ENCODE data around the gene CLNS1A.
A peak's percentile ranks its signal among the peaks of the same experiment; 100 is the strongest.
"Not testable (repeated sequence)": the region's sequence is repeated elsewhere in the genome, so short reads cannot be mapped to it uniquely, and the experiment has no call there.

The CLNS1A gene

GRCh38 chr11:77593883-77594282 is 43.7 kb downstream of the CLNS1A start:
- no peak for TF ChIP-seq ZNF274 (IDR thresholded peaks at IDR 0.05; ENCODE audit: low read depth, low read length)
- no peak overlapping the region for H3K4me3 ChIP-seq (ENCODE audit: low read length)

- TF ChIP-seq ZNF274 (IDR thresholded peaks at IDR 0.05; ENCODE audit: low read depth, low read length), result no peak
- no peak overlapping the region for H3K4me3 ChIP-seq (ENCODE audit: low read length)
These were observed 44.9 kb downstream of the CLNS1A start for GRCh38 chr11:77592727-77593126.

- no peak for TF ChIP-seq ZNF274 (IDR thresholded peaks at IDR 0.05; ENCODE audit: low read depth, low read length)
- H3K4me3 ChIP-seq (ENCODE audit: low read length), result peak overlapping the region; percentile 60; the same call in 1 of the 2 replicates
These were observed 47.3 kb downstream of the CLNS1A start for GRCh38 chr11:77590194-77590782.

- TF ChIP-seq ZNF274 (IDR thresholded peaks at IDR 0.05; ENCODE audit: low read depth, low read length), result no peak
- peak within 1 kb of the TSS; percentile 60 for H3K4me3 ChIP-seq (ENCODE audit: low read length)
These were observed 47.9 kb downstream of the CLNS1A start, which contains the start of gene AQP11 for GRCh38 chr11:77589521-77590193. TSS of gene AQP11 (plus strand) at chr11:77589953. CDS start at chr11:77589993, 40 bp downstream.

GRCh38 chr11:77589181-77589520 is 48.4 kb downstream of the CLNS1A start:
- no peak for TF ChIP-seq ZNF274 (IDR thresholded peaks at IDR 0.05; ENCODE audit: low read depth, low read length)
- H3K4me3 ChIP-seq (ENCODE audit: low read length), result peak overlapping the region; percentile 60

GRCh38 chr11:77580712-77581337 is 56.8 kb downstream of the CLNS1A start:
- TF ChIP-seq ZNF274 (IDR thresholded peaks at IDR 0.05; ENCODE audit: low read depth, low read length), result no peak
- H3K4me3 ChIP-seq (ENCODE audit: low read length), result no peak overlapping the region

GRCh38 chr11:77575428-77575827 is 62.2 kb downstream of the CLNS1A start:
- H3K4me3 ChIP-seq (ENCODE audit: low read length), result not testable (repeated sequence)

- not testable (repeated sequence) for H3K4me3 ChIP-seq (ENCODE audit: low read length)
These were observed 66.7 kb downstream of the CLNS1A start for GRCh38 chr11:77570896-77571295.

GRCh38 chr11:77569676-77570070 is 67.9 kb downstream of the CLNS1A start:
- no peak overlapping the region for H3K4me3 ChIP-seq (ENCODE audit: low read length)
- TF ChIP-seq ZNF274 (IDR thresholded peaks at IDR 0.05; ENCODE audit: low read depth, low read length), result no peak

- TF ChIP-seq ZNF274 (IDR thresholded peaks at IDR 0.05; ENCODE audit: low read depth, low read length), result no peak
- H3K4me3 ChIP-seq (ENCODE audit: low read length), result no peak overlapping the region
These were observed 68.5 kb downstream of the CLNS1A start for GRCh38 chr11:77568916-77569675.

- no peak for TF ChIP-seq ZNF274 (IDR thresholded peaks at IDR 0.05; ENCODE audit: low read depth, low read length)
These were observed 69.3 kb downstream of the CLNS1A start for GRCh38 chr11:77568306-77568705.

More at GRCh38 chr11:77568306-77568705, 69.3 kb downstream of the CLNS1A start:
- H3K4me3 ChIP-seq (ENCODE audit: low read length), result no peak overlapping the region

Data from GM08714 (cell line).